ENCODE data around the gene DAB1. TPM values are rescaled to one million over a fixed set of nuclear protein-coding genes. Genes with fewer than 3 reads are reported as not detected.

Gene DAB1
- total RNA-seq, 1 experiment from 2014 or later, result not detected

DNA sequence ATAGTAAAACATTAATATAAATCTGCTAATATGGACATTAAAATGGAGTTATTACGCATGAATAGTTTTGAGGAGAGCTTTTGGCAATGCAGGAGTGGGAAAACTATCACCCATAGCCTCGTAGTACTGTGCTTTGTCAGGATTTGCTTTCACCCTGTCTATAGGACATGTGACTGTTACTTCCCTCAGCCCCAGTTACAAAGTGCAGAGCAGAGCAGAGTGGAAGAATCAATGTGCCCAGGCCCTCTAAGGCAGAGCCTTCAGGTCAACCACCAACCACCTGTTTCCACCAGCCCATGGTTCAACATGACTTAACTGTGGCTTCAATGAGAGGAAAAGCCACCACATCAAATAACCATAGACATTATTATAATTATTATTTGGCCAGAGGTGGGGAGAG is 389.1 kb downstream of the DAB1 start:
- Histone ChIP-seq H3K79me2 (ENCODE audit: insufficient read depth, low read length) (no peaks in the 10 kb centered on the region), H3K4me2 (ENCODE audit: low read length) (no peak overlapping the region), H3K9me2 (ENCODE audit: insufficient read depth) (no peaks in the 10 kb centered on the region), H2AFZ (ENCODE audit: low read depth, low read length, poor library complexity, severe bottlenecking) (no peak overlapping the region), H3K4me3 (replicated peaks in 1 of 2; ENCODE audit: low read depth in 1 of 2, low read length in 2 of 2) (no peak overlapping the region), H3K27me3 (ENCODE audit: insufficient read depth, low read length) (0 out of 2 replicates have a peak, but pooled peaks cover 5% of the 10 kb centered on the region), H3K9ac (ENCODE audit: low read length) (no peak overlapping the region), H3K27ac (ENCODE audit: low read depth, low read length) (no peak overlapping the region), H4K20me1 (ENCODE audit: insufficient read depth) (no peaks in the 10 kb centered on the region), H3K4me1 (ENCODE audit: control insufficient read depth in 1 of 2, insufficient read depth in 2 of 2, low read length in 2 of 2) (no peaks in the 10 kb centered on the region), H3K36me3 (ENCODE audit: control insufficient read depth in 1 of 2, insufficient read depth in 2 of 2, low read length in 2 of 2) (no peaks in the 10 kb centered on the region), H3K9me3 (ENCODE audit: control insufficient read depth in 1 of 2, insufficient read depth in 1 of 2, low read depth in 1 of 2, low read length in 2 of 2) (no peaks in the 10 kb centered on the region)
- ATAC-seq (no peak), DNase-seq (ENCODE audit: low read depth, low spot score) (no peak)
- intact Hi-C loops (cut with micrococcal nuclease), result no loop called here
- POLR2A ChIA-PET, result no interaction called here
- CTCF ChIA-PET, result no interaction called here
- TF ChIP-seq RAD21 (IDR thresholded peaks at IDR 0.05; ENCODE audit: low read depth) (no peak), POLR2A (IDR thresholded peaks at IDR 0.05; ENCODE audit: borderline replicate concordance, extremely low read depth, insufficient read depth, insufficient read length) (no peak), SP1 (IDR thresholded peaks at IDR 0.05; ENCODE audit: low read depth) (no peak), ELF1 (IDR thresholded peaks at IDR 0.05; ENCODE audit: borderline replicate concordance, low read depth) (no peak), ZFX (IDR thresholded peaks at IDR 0.05) (no peak), CBX3 (IDR thresholded peaks at IDR 0.05; ENCODE audit: low read depth) (no peak), CEBPB (IDR thresholded peaks at IDR 0.05; ENCODE audit: low read depth) (no peak), EZH2phosphoT487 (IDR thresholded peaks at IDR 0.05; ENCODE audit: borderline replicate concordance) (no peak), SIN3A (IDR thresholded peaks at IDR 0.05; ENCODE audit: low read depth) (no peak)
- TF ChIP-seq, protein P1, sequence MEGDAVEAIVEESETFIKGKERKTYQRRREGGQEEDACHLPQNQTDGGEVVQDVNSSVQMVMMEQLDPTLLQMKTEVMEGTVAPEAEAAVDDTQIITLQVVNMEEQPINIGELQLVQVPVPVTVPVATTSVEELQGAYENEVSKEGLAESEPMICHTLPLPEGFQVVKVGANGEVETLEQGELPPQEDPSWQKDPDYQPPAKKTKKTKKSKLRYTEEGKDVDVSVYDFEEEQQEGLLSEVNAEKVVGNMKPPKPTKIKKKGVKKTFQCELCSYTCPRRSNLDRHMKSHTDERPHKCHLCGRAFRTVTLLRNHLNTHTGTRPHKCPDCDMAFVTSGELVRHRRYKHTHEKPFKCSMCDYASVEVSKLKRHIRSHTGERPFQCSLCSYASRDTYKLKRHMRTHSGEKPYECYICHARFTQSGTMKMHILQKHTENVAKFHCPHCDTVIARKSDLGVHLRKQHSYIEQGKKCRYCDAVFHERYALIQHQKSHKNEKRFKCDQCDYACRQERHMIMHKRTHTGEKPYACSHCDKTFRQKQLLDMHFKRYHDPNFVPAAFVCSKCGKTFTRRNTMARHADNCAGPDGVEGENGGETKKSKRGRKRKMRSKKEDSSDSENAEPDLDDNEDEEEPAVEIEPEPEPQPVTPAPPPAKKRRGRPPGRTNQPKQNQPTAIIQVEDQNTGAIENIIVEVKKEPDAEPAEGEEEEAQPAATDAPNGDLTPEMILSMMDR (IDR thresholded peaks at IDR 0.05 in 2 of 3, conservative IDR thresholded peaks at IDR 0.05 in 1 of 3; ENCODE audit: borderline replicate concordance in 1 of 3, insufficient read depth in 1 of 3, low read depth in 2 of 3, low read length in 2 of 3), result no peak
- TF ChIP-seq, protein P2, sequence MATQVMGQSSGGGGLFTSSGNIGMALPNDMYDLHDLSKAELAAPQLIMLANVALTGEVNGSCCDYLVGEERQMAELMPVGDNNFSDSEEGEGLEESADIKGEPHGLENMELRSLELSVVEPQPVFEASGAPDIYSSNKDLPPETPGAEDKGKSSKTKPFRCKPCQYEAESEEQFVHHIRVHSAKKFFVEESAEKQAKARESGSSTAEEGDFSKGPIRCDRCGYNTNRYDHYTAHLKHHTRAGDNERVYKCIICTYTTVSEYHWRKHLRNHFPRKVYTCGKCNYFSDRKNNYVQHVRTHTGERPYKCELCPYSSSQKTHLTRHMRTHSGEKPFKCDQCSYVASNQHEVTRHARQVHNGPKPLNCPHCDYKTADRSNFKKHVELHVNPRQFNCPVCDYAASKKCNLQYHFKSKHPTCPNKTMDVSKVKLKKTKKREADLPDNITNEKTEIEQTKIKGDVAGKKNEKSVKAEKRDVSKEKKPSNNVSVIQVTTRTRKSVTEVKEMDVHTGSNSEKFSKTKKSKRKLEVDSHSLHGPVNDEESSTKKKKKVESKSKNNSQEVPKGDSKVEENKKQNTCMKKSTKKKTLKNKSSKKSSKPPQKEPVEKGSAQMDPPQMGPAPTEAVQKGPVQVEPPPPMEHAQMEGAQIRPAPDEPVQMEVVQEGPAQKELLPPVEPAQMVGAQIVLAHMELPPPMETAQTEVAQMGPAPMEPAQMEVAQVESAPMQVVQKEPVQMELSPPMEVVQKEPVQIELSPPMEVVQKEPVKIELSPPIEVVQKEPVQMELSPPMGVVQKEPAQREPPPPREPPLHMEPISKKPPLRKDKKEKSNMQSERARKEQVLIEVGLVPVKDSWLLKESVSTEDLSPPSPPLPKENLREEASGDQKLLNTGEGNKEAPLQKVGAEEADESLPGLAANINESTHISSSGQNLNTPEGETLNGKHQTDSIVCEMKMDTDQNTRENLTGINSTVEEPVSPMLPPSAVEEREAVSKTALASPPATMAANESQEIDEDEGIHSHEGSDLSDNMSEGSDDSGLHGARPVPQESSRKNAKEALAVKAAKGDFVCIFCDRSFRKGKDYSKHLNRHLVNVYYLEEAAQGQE (IDR thresholded peaks at IDR 0.05; ENCODE audit: low read depth), result no peak
- TF ChIP-seq, protein P3, sequence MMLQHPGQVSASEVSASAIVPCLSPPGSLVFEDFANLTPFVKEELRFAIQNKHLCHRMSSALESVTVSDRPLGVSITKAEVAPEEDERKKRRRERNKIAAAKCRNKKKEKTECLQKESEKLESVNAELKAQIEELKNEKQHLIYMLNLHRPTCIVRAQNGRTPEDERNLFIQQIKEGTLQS (IDR thresholded peaks at IDR 0.05), result no peak
- TF ChIP-seq, protein P4, sequence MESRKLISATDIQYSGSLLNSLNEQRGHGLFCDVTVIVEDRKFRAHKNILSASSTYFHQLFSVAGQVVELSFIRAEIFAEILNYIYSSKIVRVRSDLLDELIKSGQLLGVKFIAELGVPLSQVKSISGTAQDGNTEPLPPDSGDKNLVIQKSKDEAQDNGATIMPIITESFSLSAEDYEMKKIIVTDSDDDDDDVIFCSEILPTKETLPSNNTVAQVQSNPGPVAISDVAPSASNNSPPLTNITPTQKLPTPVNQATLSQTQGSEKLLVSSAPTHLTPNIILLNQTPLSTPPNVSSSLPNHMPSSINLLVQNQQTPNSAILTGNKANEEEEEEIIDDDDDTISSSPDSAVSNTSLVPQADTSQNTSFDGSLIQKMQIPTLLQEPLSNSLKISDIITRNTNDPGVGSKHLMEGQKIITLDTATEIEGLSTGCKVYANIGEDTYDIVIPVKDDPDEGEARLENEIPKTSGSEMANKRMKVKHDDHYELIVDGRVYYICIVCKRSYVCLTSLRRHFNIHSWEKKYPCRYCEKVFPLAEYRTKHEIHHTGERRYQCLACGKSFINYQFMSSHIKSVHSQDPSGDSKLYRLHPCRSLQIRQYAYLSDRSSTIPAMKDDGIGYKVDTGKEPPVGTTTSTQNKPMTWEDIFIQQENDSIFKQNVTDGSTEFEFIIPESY (IDR thresholded peaks at IDR 0.05; ENCODE audit: extremely low read depth, insufficient replicate concordance, low read length), result no peak
- no TSS peak for BruUV-seq (replicated peaks)
- RAD21 ChIA-PET (ENCODE audit: low non-redundant PET in 1 of 2, low total read pairs in 2 of 2, uncharacterized antibody in 2 of 2, unreplicated experiment in 2 of 2), result no interaction called here

Measured in HCT116 (cell line).